Stimulated activated CD4-positive, alpha-beta T cell treated with anti-CD3 and anti-CD28 coated beads, TNF-alpha, amount 100 ng/mL, for 48 hours (primary cell): ENCODE measurements around the gene SCYL3.
"Not testable (repeated sequence)": the region's sequence is repeated elsewhere in the genome, so short reads cannot be mapped to it uniquely, and the experiment has no call there.

Experiments
- DNase-seq, 3 donors: peaks; one replicate each; pipeline ENCODE4 v3.0.0-alpha.2; 2020; ENCODE audit warnings: low read depth in 3 of 3

SCYL3 gene

DNA sequence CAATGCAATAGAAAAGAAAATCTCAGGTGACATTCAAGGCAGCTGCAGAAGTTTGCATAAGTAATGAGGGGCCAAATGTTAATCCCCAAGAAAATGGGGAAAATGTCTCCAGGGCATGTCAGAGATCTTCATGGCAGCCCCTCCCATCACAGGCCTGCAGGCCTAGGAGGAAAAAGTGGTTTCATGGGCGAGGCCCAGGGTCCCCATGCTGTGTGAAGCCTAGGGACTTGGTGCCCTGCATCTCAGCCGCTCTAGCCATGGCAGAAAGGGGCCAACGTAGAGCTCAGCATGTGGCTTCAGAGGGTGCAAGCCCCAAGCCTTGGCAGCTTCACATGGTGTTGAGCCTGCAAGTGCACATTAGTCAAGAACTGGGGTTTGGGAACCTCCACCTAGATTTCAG lies 21.7 kb downstream of the SCYL3 start:
- DNase-seq, result not testable (repeated sequence)

DNA sequence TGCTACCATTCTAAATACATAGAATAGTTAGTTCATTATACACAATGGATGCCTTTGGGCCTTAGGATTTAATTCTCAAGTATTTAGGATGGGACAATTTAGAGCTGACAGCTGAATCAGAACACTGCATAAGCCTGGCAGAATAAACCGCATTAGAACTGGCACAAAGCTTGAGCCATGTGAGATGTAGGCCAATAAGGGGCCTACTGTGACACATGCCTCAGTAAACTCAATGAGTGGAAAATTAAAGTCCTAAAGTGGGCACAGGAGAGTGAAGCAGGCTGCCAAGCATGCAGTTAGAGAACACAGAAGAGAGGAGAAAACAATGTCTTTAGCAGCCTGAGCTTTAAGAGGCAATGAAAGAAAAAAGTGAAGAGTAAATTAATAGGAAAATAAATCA lies 24.3 kb downstream of the SCYL3 start:
- no peak for DNase-seq

DNA sequence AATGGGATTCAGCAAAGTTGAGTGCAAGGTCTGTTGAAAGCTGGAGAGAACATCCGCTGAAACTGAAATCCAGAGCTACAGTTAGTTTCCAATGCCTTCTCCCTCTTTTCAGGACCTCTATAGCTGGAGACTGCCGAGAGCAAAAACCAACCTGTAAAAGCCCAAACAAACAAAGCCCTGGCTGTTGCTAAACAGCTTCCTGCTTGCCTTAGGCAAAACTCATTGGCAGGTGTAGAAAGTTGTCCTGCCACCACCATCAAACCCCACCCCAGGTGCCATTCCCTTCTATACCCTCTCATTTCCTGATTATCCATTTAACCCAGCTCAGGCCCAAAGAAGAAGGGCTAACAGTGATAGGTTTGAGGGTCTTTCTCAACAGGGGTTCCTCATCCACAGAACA lies 24.7 kb downstream of the SCYL3 start:
- DNase-seq, result no peak

DNA sequence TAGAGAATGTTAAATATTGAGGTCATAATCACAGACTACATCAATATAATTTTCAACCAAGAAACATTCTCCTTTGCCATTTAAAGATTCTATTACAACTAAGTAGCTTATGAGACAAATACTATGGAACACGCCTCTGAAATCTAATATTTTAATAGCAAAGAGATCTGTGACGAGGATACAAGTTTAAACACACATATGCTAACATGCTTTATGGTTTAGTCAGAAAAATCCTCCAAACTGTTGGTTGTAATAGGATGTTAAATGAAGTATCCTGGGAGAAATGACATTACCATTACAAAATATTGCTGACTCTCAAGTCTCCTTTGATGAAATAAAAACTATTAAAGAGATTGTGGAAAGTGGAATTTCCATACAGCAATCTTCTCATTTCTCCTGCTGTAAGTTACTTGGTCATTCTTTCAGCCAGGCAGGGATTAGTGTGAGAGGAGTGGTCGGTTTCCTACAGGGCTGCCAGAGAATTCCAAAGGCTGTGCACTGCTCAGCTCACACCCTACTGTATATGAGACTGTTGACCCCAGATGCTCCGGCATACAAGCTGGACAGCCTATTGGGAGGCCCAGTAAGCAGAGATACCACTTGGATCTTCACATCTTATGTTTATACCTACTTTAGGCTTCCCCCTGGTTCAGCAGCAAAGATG lies 26.6 kb downstream of the SCYL3 start:
- DNase-seq, result no peak

DNA sequence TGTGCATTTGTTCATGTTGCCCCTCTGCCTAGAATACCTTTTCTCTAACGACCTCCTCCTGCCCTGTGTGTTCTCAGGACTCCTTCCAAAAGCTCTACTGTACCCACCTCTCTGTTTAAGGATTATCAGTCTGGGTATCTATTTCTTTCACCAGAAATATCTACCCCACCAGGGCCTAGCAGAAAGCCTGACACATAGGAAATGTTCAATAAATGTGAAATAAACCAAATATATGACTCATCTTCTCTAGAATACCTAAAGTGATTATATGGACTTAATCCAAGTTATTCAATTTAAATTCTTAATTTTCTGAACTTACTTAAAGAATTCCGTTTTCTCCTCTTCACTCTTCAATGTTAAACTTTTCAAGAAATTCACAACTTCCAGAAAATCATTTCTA lies 27.1 kb downstream of the SCYL3 start:
- DNase-seq, result no peak

DNA sequence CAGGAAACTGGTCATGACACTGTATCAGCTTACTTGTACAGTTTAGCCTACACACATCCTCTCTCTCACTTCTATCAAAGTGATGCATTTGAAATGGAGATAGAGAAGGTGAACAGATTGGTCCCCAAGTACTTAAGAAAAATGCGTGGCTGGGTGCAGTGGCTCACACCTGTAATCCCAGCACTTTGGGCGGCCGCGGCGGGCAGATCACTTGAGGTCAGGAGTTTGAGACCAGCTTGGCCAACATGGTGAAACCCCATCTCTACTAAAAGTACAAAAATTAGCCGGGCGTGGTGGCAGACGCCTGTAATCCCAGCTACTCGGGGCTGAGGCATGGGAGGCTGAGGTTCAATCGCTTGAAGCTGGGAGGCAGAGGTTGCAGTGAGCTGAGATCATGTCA lies 29.2 kb downstream of the SCYL3 start:
- DNase-seq, result not testable (repeated sequence)

DNA sequence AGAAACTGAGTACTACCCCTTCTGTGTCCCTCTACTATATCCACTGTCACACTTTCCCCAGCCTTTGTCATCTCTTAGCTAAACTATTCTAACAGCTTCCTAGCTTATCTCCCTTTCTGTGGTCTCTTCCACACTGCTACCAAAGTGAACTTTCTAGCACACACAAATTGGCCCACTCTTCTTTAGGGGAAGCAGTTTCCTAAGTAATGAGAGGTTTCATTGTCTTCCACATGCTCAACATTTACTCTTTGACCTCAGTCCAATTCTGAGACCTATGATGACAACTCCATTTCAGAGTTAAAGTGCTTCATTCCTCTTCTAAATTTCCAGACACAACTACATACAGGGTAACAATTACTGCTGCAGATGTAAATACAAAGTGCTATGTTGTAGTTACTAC lies 32.9 kb downstream of the SCYL3 start:
- DNase-seq, result no peak

DNA sequence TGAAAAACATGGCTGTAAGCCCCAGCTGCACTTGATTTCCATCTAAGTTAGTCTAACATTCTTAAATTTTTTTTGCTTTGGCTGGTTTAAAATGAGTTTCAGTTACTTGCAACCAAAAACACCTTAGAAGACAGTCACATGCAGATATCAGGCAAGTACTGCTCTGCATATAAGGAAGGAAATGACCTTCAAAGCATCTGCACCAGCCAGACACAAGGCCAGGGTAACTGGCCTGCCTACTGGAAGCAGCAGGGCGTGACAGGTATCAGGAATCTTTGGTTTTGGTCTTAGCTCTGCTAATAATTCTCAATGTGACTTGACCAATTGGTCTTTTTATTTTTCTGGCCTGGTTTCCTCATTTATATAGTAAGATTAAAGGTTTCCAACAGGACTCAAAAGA lies 33.5 kb downstream of the SCYL3 start:
- no peak for DNase-seq

DNA sequence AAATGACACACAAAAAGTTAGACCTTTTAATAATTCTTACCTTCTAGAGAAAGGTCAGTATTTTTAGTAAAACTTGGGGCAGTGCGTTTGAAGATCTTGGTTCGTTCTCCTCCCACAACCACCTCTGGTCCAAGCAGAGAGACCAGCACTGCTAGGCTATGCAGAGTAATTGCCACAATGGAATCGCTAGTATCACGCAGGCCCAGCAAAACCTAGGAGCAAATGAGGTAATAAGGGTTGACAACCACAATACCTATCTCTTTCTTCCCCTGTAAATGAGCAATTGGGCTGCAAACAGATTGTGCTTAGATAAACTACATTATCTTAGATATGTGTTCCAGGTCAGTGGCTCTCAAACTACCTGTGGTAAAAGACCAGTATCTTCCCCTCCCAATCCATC lies 34.7 kb downstream of the SCYL3 start:
- no peak for DNase-seq

DNA sequence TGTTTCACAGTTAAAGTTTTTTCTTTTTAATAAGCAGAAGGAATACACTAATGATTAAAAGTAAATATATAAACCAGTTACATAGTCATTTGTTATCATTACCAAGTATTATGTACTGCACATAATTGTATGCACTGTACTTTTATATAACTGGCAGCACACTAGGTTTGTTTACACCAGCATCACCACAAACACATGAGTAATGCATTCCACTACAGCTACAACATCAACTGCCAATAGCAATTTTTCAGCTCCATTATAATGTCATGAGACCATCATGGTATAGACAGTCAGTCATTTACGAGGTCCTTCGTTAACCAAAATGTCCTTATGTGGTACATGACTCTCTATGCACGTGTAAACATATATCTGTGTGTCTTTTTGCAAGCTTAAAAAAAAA lies 35.2 kb downstream of the SCYL3 start:
- no peak for DNase-seq

DNA sequence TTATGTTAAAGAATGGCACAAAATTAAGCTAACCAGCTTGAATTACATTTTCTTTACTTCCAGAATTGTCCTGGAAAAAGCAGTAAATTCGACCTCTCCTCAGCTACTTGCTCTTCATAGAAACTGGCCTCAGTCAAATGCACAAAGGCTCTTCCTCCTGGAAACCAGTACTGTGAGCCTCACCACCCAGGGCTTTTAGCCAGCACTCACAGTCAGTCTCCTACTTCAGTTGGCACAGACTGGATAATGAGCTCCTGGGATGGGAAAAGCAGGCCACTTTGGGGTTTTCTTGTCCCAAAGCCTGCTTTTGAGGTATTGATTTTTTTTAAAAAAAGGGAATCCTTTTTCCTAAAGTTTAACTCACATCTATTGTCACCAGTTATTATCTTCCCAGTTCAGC lies 40.4 kb downstream of the SCYL3 start:
- DNase-seq, result no peak

DNA sequence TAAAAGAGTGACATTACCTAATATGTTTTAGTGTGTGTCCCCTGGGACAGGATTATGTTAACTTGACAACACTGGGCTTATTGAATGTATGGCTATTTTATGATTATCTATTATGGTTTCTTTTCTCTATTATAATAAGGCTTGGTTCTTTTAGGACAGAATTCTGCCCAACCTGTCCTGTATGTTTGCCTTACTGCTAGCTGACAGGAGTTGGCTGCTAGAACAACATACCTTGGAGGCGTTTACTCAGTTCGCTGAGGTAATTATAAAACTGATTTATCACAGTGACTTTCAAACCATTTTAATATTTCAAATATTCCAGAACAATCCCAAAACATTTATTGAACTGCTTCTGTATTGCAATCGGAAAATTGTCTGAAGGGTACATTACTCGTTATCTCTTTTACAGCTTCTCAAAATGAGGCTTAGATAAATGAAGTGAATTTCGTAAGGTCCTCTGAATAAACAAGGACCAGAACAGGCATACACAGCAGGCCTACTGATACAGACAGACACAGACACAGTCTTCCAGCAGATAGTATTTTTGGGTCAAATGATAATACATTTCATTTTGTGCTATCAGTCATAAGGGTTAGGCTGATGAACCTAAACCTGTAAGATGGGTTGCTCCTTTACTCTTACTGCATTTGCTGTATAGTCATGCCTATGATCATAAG lies 44.2 kb downstream of the SCYL3 start:
- DNase-seq, result no peak

DNA sequence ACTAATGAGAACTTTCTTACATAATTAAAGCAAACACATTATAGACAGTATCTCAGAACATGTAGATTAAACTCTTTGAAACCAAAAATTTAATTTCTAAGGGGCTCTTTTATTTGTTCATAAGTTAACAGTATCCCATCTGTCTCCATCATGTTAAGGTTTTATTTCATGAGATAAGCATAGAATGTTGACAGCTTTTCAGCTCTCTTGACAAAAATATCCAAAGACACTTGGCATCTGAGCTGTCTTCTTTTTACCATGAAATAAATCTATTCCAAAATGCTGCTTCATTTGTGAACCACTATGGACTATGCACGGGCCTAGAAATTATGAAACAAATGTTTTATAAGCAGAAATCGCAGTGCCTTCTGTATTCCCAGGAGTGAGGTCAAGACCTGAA lies 45.2 kb downstream of the SCYL3 start:
- DNase-seq, result no peak

DNA sequence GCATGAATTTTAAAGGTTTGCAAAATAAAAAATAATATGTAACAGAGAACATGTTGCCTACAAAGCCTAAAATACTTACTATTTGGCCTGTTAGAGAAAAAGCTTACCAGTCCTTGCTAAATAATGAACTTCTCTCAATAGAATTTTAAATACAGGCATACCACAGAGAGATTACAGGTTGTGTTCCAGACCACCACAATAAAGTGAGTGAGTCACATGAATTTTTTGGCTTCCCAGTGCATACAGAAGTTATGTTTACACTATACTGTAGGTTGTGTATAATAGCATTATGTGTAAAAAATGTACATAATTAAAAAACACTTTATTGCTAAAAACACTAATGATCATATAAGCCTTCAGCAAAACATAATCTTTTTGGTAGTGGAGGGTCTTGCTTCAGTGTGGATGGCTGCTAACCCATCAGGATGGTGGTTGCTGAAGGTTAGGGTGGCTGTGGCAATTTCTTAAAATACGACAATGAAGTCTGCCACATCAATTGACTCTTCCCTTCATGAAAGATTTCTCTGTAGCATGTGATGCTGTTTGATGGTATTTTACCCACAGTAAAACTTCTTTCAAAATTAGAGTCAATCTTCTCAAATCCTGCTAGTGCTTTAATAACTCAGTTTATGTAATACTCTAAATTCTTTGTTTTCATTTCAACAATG lies 48.6 kb downstream of the SCYL3 start:
- DNase-seq, result no peak

DNA sequence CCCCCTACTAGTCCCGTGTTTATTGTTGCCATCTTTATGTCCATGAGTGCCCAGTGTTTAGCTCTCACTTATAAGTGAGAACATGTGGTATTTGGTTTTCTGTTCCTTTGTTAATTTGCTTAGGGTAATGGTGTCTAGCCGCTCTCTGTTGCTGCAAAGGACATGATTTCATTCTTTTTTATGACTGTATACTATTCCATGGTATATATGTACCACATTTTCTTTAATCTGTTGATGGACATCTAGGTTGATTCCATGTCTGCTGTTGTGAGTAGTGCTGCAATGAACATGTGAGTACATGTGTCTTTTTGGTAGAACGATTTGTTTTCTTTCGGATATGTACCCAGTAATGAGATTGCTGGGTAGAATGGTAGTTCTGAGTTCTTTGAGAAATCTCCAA lies 54.8 kb downstream of the SCYL3 start:
- no peak for DNase-seq

DNA sequence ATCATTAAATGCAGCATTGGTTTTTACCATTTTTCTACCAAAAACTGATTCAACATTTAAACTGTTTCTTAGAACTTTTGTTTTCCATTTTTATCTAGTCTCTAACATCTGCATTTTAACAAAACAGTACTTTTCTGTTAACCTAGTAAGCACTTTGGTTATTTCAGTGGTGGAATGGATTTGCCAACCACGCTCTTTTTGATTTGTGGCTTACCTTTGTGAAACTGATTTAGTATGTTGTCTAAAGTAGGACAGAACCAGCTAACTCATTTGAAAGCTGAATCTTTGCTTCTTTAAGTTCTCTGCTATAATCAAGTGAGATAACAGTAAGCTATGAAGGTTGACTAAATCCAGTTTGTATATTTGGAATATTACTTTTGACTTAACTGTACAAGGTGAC lies 57.5 kb downstream of the SCYL3 start:
- no peak for DNase-seq

DNA sequence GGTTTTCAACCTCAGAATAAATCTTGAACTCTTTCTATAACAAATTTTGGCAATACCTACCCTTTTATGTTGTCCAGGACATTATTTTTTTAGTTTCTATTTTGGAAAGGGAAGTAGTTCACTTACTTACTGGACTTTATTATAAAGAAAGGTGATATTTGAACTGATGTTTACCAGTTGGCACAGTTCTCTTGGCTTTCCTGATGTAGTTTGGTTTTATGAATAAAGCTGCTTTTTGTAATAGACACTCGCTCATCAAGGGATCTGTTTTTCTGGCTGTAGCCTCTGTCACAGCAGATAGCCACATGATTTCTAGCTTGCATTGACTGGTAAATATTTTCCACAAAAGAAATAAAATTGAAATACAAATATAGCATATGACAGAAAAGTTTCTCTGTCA lies 58.0 kb downstream of the SCYL3 start:
- DNase-seq, result no peak

DNA sequence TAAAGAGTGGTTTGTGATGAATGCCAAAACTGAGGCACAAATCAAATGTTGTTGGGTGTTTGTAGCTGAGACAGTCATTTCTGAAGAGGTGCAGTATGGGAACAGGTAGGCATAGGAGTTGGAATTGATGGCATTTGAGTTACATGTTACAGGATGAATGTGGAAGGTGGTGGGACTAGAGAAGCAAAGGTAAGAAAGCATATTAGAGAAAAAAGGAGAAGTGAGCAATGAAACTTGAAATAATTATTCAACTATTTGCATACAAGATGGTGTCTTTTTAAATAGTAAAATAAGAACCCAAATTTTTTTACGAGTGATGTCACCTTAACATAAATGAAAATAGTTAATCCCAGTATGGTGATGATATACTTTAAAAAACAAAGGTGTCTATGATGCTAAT lies 58.8 kb downstream of the SCYL3 start:
- DNase-seq, result no peak

DNA sequence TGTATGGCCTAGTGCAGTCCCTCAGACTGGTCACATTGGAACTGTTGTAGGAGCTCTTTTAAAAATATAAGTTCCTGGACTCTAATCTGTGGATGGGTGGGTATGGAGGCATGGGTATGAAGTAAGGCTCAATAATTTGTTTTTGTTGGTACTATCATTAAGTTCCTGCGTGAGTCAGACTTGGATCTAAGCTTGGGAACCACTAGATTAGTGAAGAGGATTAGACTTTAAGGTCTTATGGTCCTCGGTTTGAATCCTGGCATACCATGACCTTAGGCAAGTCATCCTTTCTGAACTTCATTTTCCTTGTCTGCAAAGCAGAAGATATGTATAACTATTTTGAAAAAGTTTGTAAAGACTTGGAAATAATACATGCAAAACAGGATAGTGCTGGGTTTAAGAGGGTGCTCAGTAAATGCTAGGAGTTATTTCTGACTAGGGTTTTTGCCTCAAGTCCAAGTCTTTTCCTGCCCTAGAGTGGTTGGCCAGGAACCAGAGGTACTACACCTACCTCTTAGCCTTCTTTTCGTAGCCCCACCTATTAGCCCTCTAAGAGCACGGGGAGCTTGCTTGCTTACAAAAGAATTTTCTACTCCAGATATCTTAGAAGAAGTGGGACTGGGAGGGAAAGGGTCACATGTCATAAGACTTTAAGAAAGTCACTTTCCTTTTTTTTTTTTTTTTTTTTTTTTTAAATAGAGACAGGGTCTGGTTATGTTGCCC lies 60.4 kb downstream of the SCYL3 start:
- no peak for DNase-seq

DNA sequence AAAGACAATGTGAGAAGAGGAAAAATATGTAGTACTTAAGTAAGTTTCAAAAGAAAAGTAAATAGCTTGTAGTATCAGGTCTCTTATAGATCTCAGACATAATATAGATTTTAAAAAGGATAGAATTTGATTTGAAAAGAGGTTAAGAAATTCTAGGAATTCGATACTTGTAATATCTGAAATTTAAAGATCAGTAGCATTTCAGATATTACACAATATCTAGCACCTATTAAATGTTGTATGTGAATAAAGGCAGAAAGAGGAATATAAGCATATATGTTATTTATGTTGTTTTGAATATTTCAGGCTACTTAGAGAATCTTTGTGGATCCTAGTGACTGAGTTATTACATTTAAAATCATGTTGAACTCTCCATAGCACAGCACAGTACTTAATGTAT lies 64.0 kb downstream of the SCYL3 start:
- no peak for DNase-seq

DNA sequence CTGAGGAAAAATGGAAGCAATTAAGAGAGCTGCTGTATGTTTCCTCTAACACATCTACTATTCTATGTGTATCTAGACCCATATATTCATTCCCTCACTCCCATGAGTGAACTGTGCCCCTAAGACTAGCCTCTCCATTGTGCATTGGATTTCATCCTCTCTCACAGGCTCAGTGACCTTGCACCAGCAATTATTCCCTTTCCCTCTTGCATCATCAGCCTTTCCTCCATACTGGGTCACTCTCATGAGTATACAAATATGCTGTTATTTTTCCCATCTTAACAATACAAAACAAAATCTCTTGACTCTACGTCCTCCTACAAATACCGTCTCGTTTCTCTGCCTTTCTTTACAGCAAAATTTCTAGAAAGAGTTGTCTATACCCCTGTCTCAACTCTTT lies 69.5 kb downstream of the SCYL3 start:
- no peak for DNase-seq

DNA sequence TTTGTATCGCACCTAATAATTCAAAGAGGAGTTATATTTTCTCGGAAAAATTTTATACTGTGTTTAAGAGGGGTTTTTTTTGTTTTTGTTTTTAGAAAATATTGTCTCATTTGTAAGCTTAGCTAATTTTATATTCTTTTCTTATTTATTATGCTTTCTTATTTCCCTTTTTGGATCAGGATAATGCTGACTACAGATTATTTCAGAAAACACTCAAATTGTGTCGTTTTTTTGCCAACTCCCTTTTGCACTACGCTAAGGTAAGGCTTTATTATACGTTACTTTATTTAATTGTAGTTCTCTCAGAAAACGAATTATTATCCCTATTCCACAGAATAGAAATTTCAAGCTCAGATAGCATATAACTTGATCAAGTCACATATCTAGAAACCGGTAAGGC lies 72.2 kb downstream of the SCYL3 start:
- no peak for DNase-seq

DNA sequence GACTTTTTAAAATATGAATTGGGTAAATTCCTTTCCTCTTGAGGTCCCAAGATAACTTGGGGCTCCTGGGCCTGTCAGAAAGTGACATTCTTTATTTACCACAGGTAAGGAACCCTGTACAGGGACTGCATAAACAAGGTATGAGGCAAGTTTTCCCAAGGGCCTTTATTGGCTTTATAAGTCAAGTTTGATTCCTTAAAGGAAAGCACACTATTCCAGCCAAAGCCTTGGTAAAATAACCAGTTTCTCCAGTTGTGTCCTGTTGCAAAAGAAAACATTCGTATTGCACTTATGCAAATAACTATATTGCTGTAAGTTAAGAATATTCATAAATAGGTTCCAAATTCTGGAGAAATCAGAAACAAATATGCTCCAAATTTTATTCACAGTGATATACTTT lies 77.1 kb downstream of the SCYL3 start:
- DNase-seq, result no peak
